Daoy (cell line): Measurements from ENCODE around the gene FHL1. TPM values are rescaled to one million over a fixed set of nuclear protein-coding genes. Genes with fewer than 3 reads are reported as not detected.

Source experiments
- DNase-seq: peaks from one replicate; pipeline ENCODE4 v3.0.0-alpha.2; 2015; ENCODE audit warnings: low read depth
- total RNA-seq: library from RNA; depleted of rRNA; stranded (reverse); fragments of >200 nt; shearing (Covaris generic); gene quantifications from 2 replicates; pipeline ENCODE4 v1.2.3, GENCODE V29; 2014; rRNA removed

Gene FHL1
- total RNA-seq, 1 experiment from 2014 or later = 27.1 TPM

GRCh38 chrX:136251041-136251991 is 104.0 kb downstream of the FHL1 start, which contains the start of gene MAP7D3:
Gene MAP7D3, minus strand, starts transcription at chrX:136251400. Its CDS starts 42 bp downstream, at chrX:136251358.
- peak; percentile 70 for DNase-seq

DNA sequence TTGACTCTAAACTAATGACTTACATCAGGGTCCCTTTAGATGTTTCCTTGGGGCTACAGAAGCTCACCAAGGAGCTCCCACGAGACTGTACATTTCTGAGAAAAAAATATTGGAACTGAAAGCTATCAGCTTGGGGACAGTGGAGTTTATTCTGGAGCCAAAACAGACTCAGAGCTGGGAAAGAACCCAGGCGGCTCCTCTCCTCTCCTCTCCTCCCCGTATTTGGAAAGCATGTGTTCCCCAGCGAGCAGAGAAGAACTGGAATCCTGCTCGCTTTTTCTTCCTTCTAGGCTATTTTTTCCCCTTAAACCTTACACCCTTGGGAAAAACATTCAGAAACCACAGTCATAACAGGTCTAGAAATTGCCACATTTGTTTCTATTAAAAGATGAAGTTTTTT is 108.2 kb downstream of the FHL1 start:
- no peak for DNase-seq

DNA sequence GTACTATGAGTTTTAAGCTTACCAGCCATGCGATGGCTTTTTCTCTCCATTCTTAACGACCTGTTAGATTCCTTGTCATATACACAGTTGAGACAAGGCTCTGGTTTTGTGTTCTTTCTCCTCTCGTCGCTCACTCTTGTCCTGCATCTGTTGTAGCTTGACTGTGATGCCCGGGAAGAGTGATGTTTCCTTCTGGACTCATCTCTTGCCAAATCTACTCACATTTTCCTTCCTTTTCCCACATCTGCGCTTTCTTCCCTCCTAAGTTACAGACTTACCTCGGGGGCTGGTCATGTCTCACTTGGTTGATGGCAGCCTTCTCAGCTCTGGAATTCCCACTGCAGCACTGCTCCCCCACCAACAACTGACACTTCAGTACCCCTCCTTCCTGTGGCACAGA is 108.7 kb downstream of the FHL1 start:
- no peak for DNase-seq

GRCh38 chrX:136258951-136259350 is 111.6 kb downstream of the FHL1 start:
- DNase-seq = no peak

GRCh38 chrX:136259543-136259942 is 112.2 kb downstream of the FHL1 start:
- peak; percentile 58 for DNase-seq

GRCh38 chrX:136260776-136261175 is 113.4 kb downstream of the FHL1 start:
- DNase-seq = peak; percentile 64

Other genes starting within 250 kb of the FHL1 start
- gene MMGT1, start 173.5 kb upstream of the FHL1 start, total RNA-seq = 23.1 and 24.0 TPM in 2 replicates
- gene SLC9A6, start 162.1 kb upstream of the FHL1 start, total RNA-seq = 13.6 and 13.7 TPM in 2 replicates
- 14.1 and 17.7 TPM in 2 replicates for gene MAP7D3, start 103.9 kb downstream of the FHL1 start, total RNA-seq
- gene ADGRG4, start 153.4 kb downstream of the FHL1 start, total RNA-seq = not detected in 2 replicates